ENCODE data around the gene EIF3K.

The EIF3K gene

DNA sequence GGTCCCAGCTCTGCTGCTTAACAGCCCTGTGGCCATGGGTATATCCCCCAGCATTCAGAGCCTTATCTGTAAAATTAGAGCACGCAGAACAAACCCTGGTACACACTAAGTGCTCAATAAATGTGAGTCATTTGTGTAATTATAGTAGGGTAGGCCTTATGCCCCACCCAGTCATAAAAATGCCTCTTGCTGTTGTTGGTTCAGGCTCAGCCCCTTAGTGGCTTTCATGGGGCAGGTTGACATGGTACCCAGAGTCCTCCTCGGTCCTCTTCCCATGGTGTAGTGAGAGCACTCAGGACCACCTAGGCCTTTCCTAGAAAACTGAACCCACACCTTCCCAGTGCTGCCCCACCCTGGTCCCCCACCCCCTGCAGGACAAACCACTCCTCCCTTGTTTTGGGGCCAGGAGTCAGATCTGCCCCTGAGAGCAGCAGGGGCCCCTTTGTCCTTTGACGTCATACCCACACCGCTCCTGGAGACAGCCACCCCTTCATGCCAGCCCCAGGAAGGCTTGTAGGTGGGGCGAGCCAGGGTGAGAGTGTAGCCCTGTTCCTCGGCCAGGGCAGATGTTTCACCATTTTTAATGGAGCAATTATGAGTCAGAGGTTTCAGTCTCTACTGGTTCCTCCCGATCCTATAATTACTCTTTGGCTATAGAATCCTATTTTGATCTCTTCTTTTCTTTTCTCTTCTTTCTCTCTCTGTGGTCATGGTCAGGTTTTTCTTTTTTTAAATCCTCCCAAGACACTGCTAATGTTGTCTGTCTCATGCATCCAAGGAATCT, 65.3 kb downstream of the EIF3K start:
- DNase-seq (ENCODE audit: low read depth): peak; percentile 93

DNA sequence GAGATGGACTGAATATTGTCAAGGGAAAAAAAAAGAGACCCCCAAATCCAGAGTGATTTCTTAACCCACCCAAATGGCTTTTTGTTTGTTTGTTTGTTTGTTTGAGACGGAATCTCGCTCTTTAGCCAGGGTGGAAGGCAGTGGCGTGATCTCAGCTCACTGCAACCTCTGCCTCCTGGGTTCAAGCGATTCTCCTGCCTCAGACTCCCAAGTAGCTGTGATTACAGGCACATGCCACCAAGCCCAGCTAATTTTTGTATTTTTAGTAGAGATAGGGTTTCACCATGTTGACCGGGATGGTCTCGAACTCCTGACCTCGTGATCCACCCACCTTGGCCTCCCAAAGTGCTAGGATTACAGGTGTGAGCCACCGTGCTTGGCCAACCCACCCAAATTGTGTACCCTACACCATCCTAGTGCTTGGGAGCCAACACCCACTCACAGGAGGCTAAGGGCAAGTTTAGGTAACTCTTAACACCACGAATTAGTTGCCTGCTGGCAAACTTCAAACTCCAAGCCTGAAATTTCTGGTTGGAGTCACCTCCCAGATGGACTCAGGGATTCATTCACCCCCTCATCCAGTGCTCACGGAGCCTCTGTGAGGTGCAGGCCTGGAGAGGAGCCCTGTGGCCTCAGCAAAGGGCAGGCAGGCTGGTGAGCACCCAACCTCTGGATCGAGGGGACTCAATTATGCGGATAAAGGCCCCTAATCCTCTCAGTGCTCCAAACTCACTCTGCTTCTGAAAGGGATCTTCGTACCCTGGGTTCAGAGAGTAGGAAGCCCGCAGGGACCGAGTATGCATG, 66.1 kb downstream of the EIF3K start:
- no peak for DNase-seq (ENCODE audit: low read depth)

DNA sequence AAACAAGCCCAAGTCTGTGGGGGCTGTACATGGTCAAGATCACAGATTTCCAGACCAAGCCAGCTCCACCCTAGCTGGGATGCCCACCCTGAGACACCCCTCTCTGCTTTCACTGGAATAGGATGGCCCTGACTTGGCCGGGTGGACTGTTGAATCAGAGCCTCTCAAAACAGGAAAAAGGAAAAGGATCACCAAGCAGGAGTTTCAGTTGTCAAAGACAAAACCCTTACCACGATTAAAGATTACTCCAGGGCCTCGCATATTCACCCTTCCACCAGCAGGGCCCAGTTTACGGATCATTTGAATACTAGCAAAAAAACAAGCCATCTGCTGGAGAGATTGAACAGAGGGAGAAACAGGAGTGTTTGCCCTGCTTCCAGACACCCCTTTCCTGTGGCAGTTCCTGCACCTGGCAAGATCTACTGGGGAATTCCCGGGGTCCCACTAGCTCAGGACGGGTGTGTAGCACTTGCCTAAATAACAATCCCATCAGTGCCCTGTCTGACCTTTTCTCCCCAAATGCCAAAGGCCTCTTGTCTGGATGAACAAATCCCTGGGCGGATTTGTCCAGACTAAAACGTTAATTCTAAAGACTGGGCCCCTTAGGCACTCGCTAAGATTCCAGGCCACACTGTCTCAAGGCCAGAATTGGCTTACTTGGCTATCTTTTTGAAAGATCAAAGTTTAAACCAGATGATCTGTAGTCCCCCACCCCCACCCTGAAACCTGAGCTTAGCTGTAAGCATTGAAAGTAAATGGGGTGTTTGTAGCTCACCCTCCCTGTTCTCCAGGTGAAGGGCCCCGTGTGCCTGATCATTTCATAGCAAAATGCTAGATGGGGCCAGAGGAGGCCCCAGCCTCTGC, 66.9 kb downstream of the EIF3K start:
- DNase-seq (ENCODE audit: low read depth): peak; percentile 66

DNA sequence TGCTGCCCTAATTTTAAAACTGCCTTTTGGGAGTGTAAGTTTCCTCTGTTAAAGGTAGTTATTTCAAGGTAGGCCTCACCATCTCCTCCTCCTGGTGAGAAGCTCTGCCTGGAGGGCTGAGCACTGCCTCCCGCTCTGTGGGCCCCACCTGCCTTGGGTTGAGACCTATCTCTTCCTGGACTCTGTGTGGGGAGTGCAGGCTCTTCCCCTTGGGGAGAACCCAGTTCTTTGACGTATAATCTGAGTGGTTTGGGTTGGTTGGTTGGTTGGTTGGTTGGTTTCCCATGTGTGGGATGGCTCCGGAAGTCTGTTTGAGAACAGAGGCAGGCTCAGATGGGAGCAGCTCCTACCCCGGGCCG, 67.5 kb downstream of the EIF3K start:
- no peak for DNase-seq (ENCODE audit: low read depth)

Measured in amniotic epithelial cell (primary cell).